NCI-H2107 (cell line): ENCODE data around the gene RGS17.
A peak's percentile ranks its signal among the peaks of the same experiment; 100 is the strongest.
"Not testable (repeated sequence)": the region's sequence is repeated elsewhere in the genome, so short reads cannot be mapped to it uniquely, and the experiment has no call there.

Experiments used
- DNase-seq: peaks from one replicate; lab custom pipeline; 2025; lab: John Stamatoyannopoulos, UW

RGS17 gene

DNA sequence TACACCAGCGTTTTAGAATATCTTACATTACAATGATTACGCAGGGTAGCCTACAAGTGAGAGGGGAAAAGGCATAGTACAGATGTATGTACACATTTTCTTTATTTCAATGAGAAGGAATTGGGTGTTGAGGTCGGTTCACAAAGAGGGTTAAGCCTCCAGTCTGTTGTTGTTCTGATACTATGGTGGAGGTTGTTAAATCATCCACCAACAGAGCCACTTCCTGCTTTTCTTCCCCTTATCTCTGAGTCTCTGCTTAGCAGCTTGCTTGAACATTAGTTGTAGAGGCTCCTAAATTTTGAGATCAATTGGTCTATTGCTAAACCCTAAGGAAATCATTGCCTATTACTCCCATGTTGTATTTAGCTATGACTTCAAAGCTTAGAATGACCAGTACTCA, 7.3 kb downstream of the RGS17 start:
- no peak for DNase-seq

DNA sequence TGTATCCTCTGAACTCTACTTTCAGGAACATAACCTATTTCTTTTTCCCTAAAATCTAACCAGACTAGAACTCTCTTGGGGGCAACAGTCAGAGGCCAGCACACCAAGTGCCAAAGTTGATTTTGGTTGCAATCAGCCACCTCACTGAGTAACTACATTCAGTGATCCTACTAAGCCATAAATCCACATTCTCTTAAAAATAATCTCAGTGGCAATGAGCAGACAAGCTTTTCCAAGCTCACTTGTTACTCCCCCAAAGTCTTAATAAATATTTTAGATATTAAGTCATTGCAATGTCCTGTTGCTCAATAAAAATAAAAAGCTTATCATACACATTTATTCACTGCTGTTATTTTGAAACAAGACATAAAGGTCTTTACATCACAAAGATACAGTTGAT, 9.8 kb downstream of the RGS17 start:
- DNase-seq: no peak

GRCh38 chr6:153117986-153118879, 12.8 kb downstream of the RGS17 start:
- DNase-seq: no peak

- not testable (repeated sequence) for DNase-seq
Observed at GRCh38 chr6:153111082-153111481, 20.0 kb downstream of the RGS17 start.

DNA sequence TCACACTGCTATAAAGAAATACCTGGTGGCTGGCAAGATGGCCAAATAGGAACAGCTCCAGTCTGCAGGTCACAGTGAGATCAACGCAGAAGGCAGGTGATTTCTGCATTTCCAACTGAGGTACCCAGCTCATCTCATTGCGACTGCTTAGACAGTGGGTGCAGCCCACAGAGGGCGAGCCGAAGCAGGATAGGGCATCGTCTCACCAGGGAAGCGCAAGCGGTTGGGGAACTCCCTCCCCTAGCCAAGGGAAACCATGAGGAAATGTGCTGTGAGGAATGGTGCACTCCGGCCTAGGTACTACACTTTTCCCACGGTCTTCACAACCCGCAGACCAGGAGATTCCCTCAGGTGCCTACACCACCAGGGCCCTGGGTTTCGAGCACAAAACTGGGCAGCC, 20.5 kb downstream of the RGS17 start:
- not testable (repeated sequence) for DNase-seq

DNA sequence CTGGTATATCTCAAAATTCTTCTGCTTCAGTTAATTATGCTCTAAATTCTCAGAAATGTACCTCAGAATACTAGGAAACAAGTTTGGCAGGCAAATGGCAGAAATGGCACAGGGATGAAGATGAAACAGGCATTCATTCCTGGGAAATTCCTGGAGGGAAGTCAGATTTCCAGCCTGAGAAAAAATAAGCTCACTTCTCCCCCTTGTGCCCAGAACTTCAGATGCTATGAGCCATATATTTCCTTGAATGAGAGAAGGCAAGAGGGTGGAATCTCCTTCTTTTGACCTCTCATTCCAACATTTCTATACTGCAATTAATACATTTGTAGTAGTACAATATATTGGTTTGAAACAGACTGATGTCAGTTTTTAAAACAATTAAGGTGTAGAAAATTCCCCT, 22.8 kb downstream of the RGS17 start:
- no peak for DNase-seq

GRCh38 chr6:153106021-153106420, 25.1 kb downstream of the RGS17 start:
- no peak for DNase-seq

DNA sequence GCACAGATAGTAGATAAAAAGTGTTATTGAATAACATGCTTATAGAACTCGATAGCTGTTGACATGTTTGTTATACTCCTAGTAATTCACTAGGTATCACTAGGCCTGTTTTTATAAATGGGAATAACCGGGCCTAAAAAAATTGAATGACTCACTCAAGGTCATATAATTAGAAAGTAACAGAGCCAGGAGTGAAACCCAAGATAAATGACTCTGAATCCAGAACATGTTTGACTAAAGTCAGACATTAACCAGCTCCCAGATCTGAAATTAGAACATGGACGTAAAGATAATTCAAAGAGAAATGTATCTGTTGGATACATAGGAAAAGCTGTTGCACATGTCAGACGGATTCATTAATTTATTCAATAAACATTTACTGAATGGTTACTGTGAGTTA, 26.9 kb downstream of the RGS17 start:
- DNase-seq: no peak

- no peak for DNase-seq
Observed at GRCh38 chr6:153103319-153103655, 27.8 kb downstream of the RGS17 start.

DNA sequence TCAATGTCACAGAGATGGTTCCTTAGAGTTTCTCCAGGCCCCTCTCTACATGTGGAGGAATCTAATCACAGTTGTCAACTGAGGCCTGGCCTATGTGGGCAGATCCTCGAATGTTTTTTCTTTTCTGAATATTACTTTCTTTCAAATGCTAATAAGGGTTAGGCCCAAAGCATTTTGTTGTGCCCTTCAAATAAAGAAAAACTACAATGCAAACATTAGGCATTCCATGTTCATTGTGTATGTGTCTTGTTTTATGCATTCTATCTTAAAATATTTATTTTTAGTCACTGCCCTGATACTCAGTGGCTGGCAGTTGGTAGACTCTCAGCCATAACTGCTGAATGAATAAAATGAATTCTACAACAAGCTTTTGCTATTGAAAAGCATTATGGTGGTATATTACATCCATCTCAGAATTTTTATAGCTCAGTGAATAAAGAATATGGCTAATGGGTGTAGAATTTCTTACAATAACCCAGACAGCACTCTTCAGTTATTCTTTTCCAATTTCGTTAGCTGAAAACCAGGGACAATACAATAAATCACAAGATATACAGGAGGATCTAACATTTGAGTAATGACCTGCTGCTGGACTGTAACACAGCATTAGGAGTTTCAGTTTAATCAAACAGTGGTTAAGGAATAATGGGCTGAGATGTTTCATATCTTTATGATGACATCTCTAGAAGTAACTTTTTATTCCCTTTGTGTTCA, 28.3 kb downstream of the RGS17 start:
- no peak for DNase-seq

DNA sequence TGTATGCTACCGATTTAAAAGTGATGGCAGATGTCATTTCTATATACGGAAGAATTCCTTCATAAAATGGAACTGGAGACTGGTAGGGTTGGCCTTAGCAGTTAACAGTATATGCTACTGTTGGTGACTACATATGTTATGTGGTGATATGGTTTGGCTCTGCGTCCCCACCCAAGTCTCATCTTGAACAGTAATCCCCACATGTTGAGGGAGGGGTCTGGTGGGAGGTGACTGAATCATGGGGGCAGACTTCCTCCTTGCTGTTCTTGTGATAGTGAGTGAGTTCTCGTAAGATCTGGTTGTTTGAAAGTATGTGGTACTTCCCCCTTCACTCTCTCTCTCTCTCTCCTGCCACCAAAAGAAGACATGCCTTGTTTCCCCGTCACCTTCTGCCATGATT, 29.6 kb downstream of the RGS17 start:
- DNase-seq: no peak

DNA sequence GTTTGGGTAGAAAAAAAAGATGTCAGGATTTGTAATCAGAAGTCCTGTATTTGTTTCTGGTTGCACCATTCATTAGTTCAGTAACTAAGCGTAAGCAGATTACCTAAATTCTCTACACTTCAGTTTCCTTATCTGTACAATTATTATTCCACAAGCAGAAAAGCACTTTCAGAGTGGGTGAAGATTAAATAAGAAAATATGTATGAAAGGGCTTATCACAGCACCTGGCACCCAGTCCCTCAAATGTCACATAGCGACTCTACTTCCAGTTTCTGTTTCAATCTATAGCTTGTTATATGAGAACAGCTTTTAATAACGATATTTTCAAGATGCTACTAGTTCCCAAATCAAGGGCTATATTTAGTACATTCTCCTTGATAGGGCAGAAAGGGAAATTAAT, 31.4 kb downstream of the RGS17 start:
- DNase-seq: no peak

- DNase-seq: no peak
Observed at GRCh38 chr6:153096792-153097191, 34.3 kb downstream of the RGS17 start.

DNA sequence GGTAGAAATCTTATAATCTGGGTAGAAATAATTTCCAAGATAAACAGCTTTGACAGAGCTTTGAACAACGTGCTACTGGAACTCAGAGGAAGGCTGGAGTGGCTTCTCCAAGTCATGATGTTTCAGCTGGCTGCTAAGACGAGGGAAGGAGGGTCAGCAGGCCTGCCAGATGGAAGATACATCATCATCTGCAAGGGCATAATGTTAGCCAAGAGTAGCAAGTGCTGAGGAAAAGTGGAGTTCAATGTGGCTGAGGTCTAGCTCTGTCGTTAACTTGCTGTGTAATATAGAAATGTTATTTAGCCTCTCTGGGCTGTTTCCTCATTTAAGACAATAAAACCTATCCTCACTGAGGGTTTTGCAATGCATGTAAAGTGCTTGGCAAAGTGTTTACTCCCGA, 35.1 kb downstream of the RGS17 start:
- DNase-seq: no peak

DNA sequence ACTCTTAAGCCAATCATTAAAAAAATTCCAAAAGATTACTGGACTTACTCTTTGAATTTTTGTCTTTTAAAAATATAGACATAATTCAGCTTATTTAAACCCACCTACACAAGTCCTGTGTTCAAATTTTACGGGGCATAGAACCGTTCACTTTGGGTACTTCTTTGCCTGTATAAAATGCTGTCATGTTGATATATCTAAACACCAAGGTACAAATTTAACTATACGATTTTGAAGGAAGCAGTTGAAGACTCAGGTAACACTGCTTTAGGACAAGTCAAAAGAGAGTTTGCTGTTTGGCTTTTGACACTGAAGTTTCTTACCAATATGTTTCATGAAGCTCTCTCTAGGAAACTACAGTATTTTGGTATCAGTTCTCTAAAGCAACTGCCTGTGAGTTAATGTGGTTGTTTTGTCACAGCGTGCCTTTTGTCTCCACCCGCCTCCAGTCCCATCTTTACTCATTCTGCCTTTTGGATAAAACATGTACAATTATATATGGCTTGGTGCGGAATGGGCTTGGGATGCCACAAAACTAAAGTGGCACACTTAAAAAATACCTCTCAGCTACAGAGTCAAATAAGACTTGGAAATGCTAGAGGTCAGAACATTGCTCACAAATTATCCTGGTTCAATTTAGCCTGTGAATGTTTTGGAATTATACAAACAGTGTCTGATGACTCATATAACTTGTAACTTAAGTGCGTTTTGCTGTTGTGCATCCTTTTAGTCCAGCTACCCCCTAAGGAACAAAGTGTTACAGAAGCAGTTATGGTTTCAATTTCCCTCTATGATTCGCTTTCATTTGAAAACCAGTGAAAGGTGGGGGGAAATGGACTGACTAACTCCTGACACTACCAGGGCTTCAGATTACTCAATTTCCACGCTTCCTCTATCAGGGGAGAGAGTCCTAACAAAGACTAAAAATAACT, 38.7 kb downstream of the RGS17 start:
- DNase-seq: peak; percentile 21

GRCh38 chr6:153090241-153090930, 40.7 kb downstream of the RGS17 start:
- DNase-seq: no peak

DNA sequence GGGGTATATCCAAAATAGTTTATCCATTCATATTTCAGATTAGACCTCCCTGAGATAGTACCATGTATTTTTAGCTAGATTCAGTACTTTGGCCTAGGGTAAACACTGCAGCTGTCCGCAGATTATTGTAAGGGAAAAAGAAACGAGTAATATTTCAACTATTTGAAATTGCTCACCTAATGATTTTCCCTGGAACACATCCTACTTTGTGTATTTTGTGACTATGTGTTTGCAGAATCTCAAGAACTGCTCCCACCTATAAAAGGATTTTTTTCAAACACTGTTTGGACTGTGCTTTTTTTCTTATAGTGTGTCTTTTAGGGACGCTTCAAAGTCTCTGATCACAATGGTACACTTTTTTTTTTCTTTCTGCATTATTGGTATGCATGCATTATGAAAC, 42.3 kb downstream of the RGS17 start:
- DNase-seq: no peak

DNA sequence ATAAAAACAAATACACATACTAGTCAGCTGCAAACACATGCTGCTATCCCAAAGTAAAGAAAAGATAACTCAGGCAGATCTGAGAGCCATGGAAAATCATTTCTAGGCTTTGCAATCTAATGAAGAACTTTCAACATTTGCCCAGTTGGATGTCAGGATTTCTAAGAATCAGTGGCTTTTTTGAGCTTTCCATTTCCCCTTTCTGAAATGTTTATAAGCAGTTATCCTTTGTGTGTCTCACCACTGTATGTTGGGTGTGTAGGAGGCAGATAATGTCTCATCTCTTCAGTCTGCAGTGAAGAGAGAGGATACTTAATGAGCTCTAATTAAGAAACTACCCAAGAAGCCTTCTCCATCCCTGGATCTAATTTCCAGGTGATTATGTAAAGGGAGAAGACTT, 43.6 kb downstream of the RGS17 start:
- no peak for DNase-seq

- DNase-seq: no peak
Observed at GRCh38 chr6:153086225-153086990, 44.7 kb downstream of the RGS17 start.

GRCh38 chr6:153085239-153085638, 45.8 kb downstream of the RGS17 start:
- DNase-seq: no peak

GRCh38 chr6:153084393-153084792, 46.7 kb downstream of the RGS17 start:
- DNase-seq: no peak
